WTC11 (cell line): ENCODE results near the gene WDR91.

ENCODE experiments used
- CREB1 ChIP-seq: sonication (generic); formaldehyde crosslinking; IDR thresholded peaks from 2 replicates; pipeline ENCODE4 v1.8.0; 2023; ENCODE audit warnings: mild to moderate bottlenecking, missing genetic modification reagents
- GTF2I ChIP-seq: fragments of 250-450 bp; sonication (Bioruptor Pico); conservative IDR thresholded peaks from 2 replicates; pipeline ENCODE4 v1.4.0; 2021; ENCODE audit warnings: mild to moderate bottlenecking
- NR3C1 ChIP-seq: sonication (generic); formaldehyde crosslinking; conservative IDR thresholded peaks from 2 replicates; pipeline ENCODE4 v1.8.1; 2023; ENCODE audit warnings: low read depth, mild to moderate bottlenecking, missing genetic modification reagents
- TEAD1 ChIP-seq: sonication (generic); formaldehyde crosslinking; IDR thresholded peaks from 2 replicates; pipeline ENCODE4 v1.8.0; 2022; ENCODE audit warnings: mild to moderate bottlenecking, missing genetic modification reagents
- TF ChIP-seq, protein P1 (sequence below): fragments of 200-600 bp; IDR thresholded peaks from 2 replicates; pipeline ENCODE4 v1.8.0; 2022; ENCODE audit warnings: antibody characterized with exemption

DNA sequence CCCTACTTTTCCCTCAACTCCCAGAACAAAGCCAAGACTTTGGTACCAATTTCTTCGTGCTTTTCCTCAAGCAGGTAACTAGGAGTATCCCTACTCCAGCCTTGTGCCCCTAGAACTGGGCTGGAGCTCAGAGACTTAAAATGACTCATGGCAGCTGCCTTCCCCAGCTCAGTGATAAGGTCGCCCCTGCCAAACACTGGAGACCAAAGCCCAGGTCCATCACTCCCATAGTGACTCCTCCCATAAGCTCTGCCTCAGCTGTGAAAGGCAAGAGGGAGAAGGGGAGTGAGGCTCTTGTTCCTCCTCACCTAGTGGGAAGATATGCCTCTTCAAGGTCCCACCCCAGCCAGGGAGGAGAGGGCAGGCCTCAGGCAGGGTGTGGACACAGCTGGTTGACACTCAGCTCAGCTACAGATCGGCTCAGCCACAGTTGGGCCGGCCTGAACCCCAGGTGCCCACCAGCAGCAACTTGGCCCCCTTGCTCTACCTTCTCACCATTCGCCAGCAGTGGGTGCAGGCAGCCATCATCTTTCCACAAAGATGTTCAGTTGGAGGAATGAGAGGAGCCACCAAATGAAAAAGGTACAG is 27.0 kb downstream of the WDR91 start:
- no peak for TF ChIP-seq GTF2I
- TF ChIP-seq, protein P1, sequence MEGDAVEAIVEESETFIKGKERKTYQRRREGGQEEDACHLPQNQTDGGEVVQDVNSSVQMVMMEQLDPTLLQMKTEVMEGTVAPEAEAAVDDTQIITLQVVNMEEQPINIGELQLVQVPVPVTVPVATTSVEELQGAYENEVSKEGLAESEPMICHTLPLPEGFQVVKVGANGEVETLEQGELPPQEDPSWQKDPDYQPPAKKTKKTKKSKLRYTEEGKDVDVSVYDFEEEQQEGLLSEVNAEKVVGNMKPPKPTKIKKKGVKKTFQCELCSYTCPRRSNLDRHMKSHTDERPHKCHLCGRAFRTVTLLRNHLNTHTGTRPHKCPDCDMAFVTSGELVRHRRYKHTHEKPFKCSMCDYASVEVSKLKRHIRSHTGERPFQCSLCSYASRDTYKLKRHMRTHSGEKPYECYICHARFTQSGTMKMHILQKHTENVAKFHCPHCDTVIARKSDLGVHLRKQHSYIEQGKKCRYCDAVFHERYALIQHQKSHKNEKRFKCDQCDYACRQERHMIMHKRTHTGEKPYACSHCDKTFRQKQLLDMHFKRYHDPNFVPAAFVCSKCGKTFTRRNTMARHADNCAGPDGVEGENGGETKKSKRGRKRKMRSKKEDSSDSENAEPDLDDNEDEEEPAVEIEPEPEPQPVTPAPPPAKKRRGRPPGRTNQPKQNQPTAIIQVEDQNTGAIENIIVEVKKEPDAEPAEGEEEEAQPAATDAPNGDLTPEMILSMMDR = no peak
- no peak for TF ChIP-seq TEAD1
- TF ChIP-seq CREB1 (CRISPR knock-in tag) = no peak
- no peak for TF ChIP-seq NR3C1 (CRISPR knock-in tag)
